ENCODE results near the gene CHMP4B.

Gene CHMP4B, protein sequence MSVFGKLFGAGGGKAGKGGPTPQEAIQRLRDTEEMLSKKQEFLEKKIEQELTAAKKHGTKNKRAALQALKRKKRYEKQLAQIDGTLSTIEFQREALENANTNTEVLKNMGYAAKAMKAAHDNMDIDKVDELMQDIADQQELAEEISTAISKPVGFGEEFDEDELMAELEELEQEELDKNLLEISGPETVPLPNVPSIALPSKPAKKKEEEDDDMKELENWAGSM

GRCh38 chr20:33810885-33811775 is at the start of gene CHMP4B:
Gene CHMP4B (plus strand): TSS chr20:33811348. CDS start chr20:33811469, 121 bp downstream.
- DNase-seq: peak; percentile 91

DNA sequence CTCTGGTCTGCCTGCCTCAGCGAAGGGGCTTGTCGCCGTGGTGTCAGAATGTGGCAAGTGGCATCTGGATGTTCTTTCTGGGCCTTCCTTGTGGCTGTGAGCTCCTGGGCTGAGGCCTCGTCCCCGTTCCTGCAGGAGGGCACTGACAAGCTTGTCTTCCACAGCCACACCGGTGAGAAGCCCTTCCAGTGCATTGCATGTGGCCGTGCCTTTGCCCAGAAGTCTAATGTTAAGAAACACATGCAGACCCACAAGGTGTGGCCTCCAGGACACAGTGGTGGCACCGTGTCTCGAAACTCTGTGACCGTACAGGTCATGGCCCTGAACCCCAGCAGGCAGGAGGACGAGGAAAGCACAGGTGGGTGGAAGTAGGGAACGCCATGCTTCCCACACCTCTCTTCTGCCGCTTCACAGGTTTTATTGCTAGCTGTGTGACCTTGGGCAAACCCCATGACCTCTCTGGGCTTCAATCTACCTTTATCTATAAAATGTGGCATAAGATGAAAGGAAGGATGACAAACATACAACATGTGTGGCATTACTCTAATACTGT is 49.4 kb upstream of the CHMP4B start:
- no peak for DNase-seq

DNA sequence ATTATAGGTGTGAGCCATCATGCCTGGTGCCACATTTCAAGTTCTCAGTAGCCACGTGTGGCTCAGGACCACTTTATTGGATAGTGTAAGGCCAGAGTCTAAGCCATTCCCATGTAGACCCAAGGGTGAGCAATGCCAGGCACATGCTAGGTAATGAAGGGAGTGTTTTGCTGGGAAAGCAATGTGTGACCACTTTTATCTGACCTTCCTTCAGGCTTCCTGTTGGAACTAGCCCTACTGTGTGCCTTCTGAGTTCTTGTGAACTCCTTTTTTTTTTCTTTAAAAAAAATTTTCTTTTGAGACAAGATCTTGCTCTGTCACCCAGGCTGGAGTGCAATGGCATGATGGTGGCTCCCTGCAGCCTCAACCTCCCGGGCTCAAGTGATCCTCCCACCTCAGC is 46.0 kb upstream of the CHMP4B start:
- DNase-seq: no peak

- no peak for DNase-seq
These were observed 45.6 kb upstream of the CHMP4B start for GRCh38 chr20:33765592-33765991.

GRCh38 chr20:33766686-33767085 is 44.5 kb upstream of the CHMP4B start:
- no peak for DNase-seq

- no peak for DNase-seq
These were observed 43.4 kb upstream of the CHMP4B start for GRCh38 chr20:33767777-33768138.

GRCh38 chr20:33769043-33769442 is 42.1 kb upstream of the CHMP4B start:
- DNase-seq: no peak

DNA sequence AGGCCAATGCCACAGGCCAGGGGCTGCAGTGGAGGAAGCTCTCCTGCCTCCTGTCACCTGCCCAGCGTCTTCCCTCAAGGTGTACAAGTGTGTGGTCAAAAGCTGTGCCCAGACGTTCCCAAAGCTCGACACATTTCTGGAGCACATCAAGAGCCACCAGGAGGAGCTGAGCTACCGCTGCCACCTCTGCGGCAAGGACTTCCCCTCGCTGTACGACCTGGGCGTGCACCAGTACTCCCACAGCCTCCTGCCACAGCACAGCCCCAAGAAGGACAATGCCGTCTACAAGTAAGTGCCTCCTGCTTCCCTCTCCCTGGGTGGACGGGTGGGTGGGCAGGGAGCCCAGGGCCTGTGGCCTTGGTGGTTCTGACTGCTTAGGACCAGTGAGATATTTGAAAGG is 41.1 kb upstream of the CHMP4B start:
- DNase-seq: no peak

- no peak for DNase-seq
These were observed 39.2 kb upstream of the CHMP4B start for GRCh38 chr20:33771938-33772337.

DNA sequence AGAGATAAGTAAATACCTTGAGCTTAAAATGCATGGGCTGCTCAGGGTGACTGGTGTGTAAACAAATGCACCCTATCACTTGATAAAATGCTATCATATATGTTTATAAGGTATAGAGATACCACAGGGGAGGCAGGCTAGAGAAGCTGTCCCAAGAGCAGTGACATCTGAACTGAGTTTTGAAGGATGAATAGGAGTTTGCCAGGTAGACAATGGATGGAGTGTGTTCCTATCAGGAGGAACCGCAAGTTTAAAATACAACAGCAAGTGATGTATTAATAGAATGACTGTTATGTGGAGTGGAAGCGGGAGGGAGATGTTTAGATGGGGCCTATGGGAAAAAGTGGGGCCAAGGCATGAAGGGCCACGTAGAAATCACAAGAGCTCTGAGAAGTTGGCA is 38.7 kb upstream of the CHMP4B start:
- no peak for DNase-seq

- no peak for DNase-seq
These were observed 37.6 kb upstream of the CHMP4B start for GRCh38 chr20:33773412-33774089.

DNA sequence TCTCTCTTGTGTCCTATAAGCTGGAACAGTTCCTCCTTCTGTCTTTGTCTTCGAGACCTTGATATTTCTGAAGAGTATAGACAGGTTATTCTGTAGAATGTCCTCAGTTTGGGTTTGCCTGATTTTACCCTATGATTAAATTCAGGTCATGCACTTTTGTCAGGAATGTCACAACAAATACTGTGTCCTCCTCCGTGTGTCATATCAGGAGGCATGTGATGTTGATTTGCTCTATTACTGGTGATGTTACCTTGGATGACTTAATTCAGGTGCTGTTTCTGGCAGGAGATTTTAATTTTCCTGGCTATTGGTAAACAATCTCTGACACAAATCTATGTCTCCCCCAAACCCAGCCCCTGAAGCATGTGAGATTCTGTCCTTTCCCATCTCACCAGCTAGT is 33.3 kb upstream of the CHMP4B start:
- no peak for DNase-seq

DNA sequence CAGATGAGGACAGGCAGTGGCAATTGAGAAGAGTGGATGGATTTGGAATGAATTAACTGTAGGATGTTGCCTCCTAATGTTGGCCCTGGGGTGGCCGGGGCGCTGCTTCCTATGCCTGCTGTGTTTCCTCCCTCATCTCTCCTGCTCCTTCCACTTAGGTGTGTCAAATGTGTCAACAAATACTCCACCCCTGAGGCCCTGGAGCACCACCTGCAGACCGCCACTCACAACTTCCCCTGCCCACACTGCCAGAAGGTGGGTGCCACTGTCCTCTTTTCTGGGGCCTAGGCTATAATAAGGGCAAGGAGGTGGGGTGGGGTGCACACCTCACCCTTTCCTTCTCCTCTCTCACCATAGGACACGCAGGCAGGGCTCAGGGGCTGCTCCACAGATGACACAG is 30.0 kb upstream of the CHMP4B start:
- DNase-seq: no peak

- DNase-seq: no peak
These were observed 29.2 kb upstream of the CHMP4B start for GRCh38 chr20:33781945-33782344.

- DNase-seq: no peak
These were observed 27.9 kb upstream of the CHMP4B start for GRCh38 chr20:33783256-33783655.

DNA sequence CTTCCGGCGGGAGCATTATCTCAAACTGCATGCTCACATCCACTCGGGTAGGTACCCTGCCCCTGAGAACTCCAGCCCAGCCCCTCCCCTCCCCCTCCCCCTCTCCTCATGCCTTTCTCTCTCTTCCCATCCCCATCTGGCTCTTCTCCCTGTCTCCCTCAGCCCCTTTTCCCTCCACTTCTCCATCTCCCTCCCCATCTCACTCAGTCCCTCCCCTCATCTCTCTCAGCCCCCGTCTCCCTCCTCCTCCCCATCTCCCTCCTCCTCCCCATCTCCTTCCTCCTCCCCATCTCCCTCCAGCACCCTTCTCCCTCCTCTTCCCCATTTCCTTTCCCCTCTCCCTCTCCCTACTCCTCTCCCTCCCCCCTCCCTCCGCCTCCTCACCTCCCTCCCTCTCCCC is 27.3 kb upstream of the CHMP4B start:
- no peak for DNase-seq

GRCh38 chr20:33784225-33784624 is 26.9 kb upstream of the CHMP4B start:
- no peak for DNase-seq

DNA sequence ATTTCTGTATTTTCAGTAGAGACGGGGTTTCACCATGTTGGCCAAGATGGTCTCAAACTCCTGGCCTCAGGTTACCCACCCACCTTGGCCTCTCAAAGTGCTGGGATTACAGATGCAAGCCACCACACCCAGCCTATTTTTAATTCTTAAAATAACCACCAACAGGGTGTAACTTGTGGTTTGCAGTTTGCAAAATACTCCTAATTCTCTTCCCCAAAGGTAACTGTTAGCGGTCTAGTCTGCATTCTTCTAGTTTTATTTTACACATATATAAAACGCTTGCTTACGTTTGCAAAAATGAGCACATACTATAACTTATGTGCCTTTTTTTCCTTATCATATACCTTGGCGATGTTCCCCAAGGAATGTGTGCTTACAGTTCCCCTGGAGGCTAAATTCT is 25.6 kb upstream of the CHMP4B start:
- no peak for DNase-seq

GRCh38 chr20:33787253-33787891 is 23.8 kb upstream of the CHMP4B start:
- DNase-seq: no peak

DNA sequence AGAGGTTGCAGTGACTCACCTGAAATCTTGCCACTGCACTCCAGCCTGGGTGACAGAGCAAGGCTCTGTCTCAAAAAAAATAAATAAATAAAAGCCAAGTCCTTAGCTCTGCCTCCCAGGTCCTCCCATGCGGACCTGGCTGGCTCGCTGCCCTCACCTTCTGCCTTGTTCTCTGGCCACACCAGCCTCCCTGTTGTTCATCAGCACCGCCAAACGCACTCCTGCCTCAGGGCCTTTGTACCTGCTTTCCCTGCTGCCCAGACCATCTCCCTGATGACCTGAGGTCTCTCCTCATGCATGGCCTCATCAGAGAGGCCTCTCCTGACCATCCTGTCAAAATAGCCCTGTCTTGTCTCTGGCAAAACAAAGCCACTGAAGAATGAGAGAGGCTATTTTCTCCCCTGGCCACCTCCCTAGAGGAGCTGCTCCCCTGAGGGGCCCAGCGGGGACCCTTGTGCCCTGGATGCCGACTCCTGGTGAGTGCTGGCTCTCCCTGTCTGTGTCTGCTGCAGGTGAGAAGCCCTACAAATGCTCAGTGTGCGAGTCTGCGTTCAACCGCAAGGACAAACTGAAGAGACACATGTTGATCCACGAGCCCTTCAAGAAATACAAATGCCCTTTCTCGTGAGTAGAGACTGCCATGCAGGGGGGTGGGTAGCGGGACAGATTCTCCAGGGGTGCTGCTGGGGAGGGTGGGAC is 22.6 kb upstream of the CHMP4B start:
- DNase-seq: no peak

GRCh38 chr20:33789109-33789857 is 21.9 kb upstream of the CHMP4B start:
- peak; percentile 92 for DNase-seq

GRCh38 chr20:33789858-33790182 is 21.3 kb upstream of the CHMP4B start:
- DNase-seq: no peak
